VCaP (cell line): ENCODE results near the gene PLXNB3.
"Not testable (repeated sequence)": the region's sequence is repeated elsewhere in the genome, so short reads cannot be mapped to it uniquely, and the experiment has no call there.

Experiments
- H3K27ac ChIP-seq: fragments of 450-650 bp; 2 replicates; pipeline ENCODE4 v1.5.1; 2017
- CTCF ChIP-seq: fragments of 450-650 bp; conservative IDR thresholded peaks from 2 replicates; pipeline ENCODE4 v1.5.1; 2017; ENCODE audit warnings: mild to moderate bottlenecking, moderate library complexity

The PLXNB3 gene

GRCh38 chrX:153728951-153729631 lies 35.0 kb upstream of the PLXNB3 start:
- no peak for TF ChIP-seq CTCF
- H3K27ac ChIP-seq: no peak overlapping the region

DNA sequence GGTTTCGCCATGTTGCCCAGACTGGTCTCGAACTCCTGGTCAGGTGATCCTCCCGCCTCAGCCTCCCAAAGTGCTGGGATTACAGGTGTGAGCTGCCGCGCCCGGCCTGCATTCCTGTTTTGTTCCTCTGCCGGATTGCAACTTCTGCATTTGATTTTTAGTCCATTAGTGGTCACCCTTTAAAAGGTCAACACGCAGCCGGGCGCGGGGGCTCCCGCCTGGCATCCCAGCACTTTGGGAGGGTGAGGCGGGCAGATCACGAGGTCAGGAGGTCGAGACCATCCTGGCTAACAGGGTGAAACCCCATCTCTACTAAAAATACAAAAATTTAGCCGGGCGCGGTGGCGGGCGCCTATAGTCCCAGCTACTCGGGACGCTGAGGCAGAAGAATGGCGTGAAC lies 33.9 kb upstream of the PLXNB3 start:
- H3K27ac ChIP-seq: not testable (repeated sequence)

DNA sequence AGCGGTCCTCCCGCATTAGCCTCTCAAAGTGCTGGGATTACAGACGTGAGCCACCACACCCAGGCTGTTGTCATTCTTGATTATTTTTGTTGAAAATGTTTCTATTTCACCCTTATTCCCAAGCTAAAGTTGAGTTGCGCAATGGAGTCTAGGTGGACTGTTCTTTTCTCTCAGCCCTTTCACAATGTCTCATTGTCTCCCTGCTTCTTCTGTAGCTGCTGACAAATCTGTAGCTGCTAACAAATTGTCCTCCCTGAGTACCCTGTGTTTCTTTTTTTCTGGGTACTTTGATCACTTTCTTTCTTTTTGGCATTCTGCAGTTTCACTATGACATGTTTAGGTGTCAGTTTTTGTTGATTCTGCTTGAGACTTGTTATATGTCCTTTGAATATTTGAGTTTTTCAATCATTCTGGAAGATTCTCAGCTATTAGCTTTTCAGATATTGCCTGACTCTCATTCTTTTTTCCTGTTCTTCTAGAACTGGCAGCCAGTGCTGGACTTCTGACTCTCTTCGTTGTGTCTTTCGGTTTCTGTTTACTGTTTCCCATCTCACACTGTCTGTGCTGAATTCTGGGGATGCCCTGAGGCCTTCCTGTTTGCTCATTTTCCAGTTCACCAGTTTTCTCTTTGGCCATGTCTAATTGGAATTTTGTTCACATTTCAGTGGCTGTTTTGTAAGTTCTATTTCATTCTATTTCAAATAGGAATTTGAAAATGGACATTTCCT lies 32.8 kb upstream of the PLXNB3 start:
- H3K27ac ChIP-seq: no peak overlapping the region
- no peak for TF ChIP-seq CTCF

DNA sequence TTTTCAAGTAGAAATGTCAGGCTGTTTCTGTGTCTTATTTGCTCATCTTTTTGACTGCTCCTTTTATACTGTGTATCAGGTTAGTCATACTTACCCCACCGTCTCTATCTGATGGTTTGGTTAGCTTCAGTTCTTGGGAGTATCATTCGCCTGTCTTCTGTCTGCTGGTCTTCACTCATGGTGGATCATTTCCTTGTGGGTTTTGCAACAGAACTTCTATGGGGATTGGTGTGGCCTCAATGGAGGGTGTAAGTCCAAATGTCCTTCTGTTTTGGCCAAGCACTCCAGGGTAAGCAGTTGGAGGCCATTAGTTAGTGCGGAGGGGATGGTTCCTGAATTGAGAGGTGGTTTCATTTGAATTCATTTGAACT lies 32.2 kb upstream of the PLXNB3 start:
- TF ChIP-seq CTCF: no peak
- H3K27ac ChIP-seq: no peak overlapping the region

DNA sequence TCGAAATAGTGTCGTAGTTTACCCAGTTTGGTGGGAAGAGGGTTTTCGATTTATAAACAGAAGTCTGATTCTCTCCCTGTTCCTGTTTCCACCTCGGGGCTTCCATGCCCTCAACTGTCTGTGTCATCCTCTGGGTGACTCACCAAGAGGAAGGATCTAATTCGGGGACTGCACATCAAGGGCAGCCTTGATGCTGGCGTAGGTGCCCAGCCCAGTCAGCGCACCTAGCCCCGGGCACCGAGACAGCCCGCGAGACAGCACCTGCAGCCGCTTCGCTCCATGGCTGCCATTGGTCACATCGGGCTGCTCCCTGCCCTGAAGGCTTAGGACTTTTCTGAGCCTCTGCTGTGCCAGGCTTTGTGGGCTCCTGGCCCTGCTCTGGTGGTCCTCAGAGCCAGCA lies 31.6 kb upstream of the PLXNB3 start:
- TF ChIP-seq CTCF: no peak
- no peak overlapping the region for H3K27ac ChIP-seq

GRCh38 chrX:153733651-153734240 lies 30.3 kb upstream of the PLXNB3 start:
- TF ChIP-seq CTCF: no peak
- H3K27ac ChIP-seq: no peak overlapping the region

DNA sequence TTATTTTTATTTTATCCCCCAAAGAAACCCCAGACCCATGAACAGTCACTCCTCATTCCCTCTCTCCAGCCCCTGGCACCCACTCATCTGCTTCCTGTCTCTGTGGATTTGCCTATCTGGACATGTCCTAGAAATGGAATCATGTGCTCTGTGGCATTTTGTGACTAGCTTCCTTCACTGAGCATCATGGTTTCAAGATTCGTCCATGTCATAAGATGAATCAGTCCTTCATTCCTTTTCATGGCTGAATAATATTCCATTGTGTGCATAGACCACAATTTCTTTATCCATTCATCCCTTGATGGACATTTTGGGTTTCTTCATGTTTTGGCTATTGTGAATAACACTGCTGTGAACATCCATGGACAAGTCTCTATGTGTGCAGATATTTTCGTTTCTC lies 29.2 kb upstream of the PLXNB3 start:
- no peak overlapping the region for H3K27ac ChIP-seq
- no peak for TF ChIP-seq CTCF

- no peak for TF ChIP-seq CTCF
- H3K27ac ChIP-seq: no peak overlapping the region
Measured at GRCh38 chrX:153735274-153735673, 28.8 kb upstream of the PLXNB3 start.
